SK-N-SH treated with all-trans-retinoic acid at 6 μM for 48 hours (cell line): ENCODE data around the gene SERPINA1.
"Not testable (repeated sequence)": the region's sequence is repeated elsewhere in the genome, so short reads cannot be mapped to it uniquely, and the experiment has no call there.

Experiments used
- ATAC-seq: fragments of 200-7000 bp; cut with Tn5 transposase; 3 replicates; pipeline ENCODE4 v1.9.1; 2020; ENCODE audit warnings: mild to moderate bottlenecking, moderate library complexity
- ARNTL ChIP-seq: fragments of 450-650 bp; formaldehyde crosslinking; IDR thresholded peaks from 2 replicates; pipeline ENCODE4 v1.5.0; 2020; ENCODE audit warnings: low read depth, mild to moderate bottlenecking, moderate library complexity, borderline replicate concordance
- BACH2 ChIP-seq: fragments of 250-450 bp; sonication (Bioruptor Pico); IDR thresholded peaks from 2 replicates; pipeline ENCODE4 v1.9.0; 2021; ENCODE audit warnings: mild to moderate bottlenecking, borderline replicate concordance
- CSDC2 ChIP-seq: fragments of 250-450 bp; sonication (Bioruptor Pico); IDR thresholded peaks from 2 replicates; pipeline ENCODE4 v1.5.0; 2020; ENCODE audit warnings: mild to moderate bottlenecking, moderate library complexity
- ESRRG ChIP-seq: fragments of 250-450 bp; sonication (Bioruptor Pico); IDR thresholded peaks from 2 replicates; pipeline ENCODE4 v1.6.1; 2021; ENCODE audit warnings: mild to moderate bottlenecking
- GLIS3 ChIP-seq: fragments of 250-450 bp; sonication (Bioruptor Pico); IDR thresholded peaks from 2 replicates; pipeline ENCODE4 v1.5.0; 2020; ENCODE audit warnings: mild to moderate bottlenecking, moderate library complexity
- ISL1 ChIP-seq: fragments of 250-450 bp; sonication (Bioruptor Pico); IDR thresholded peaks from 2 replicates; pipeline ENCODE4 v2.1.2; 2022; ENCODE audit warnings: mild to moderate bottlenecking, moderate library complexity
- OSR1 ChIP-seq: fragments of 250-450 bp; sonication (Bioruptor Pico); IDR thresholded peaks from 2 replicates; pipeline ENCODE4 v1.8.0; 2022; ENCODE audit warnings: moderate library complexity, mild to moderate bottlenecking, inconsistent platforms
- PPARA ChIP-seq: fragments of 250-450 bp; sonication (Bioruptor Pico); IDR thresholded peaks from 2 replicates; pipeline ENCODE4 v1.5.0; 2020; ENCODE audit warnings: mild to moderate bottlenecking, borderline replicate concordance
- SNAI2 ChIP-seq: fragments of 250-450 bp; sonication (Bioruptor Pico); IDR thresholded peaks from 2 replicates; pipeline ENCODE4 v1.5.0; 2020; ENCODE audit warnings: mild to moderate bottlenecking, moderate library complexity
- ZC3H10 ChIP-seq: fragments of 250-450 bp; sonication (Bioruptor Pico); IDR thresholded peaks from 2 replicates; pipeline ENCODE4 v1.5.1; 2021; ENCODE audit warnings: mild to moderate bottlenecking, moderate library complexity
- ZFP3 ChIP-seq: fragments of 250-450 bp; sonication (Bioruptor Pico); IDR thresholded peaks from 2 replicates; pipeline ENCODE4 v1.5.0; 2020; ENCODE audit warnings: mild to moderate bottlenecking, moderate library complexity
- ZFP30 ChIP-seq: fragments of 450-650 bp; formaldehyde crosslinking; IDR thresholded peaks from 2 replicates; pipeline ENCODE4 v1.5.0; 2022; ENCODE audit warnings: mild to moderate bottlenecking, moderate library complexity
- ZNF565 ChIP-seq: fragments of 450-650 bp; formaldehyde crosslinking; conservative IDR thresholded peaks from 2 replicates; pipeline ENCODE4 v1.5.0; 2020; ENCODE audit warnings: low read depth, mild to moderate bottlenecking, moderate library complexity
- ZNF70 ChIP-seq: fragments of 450-650 bp; formaldehyde crosslinking; IDR thresholded peaks from 2 replicates; pipeline ENCODE4 v1.5.0; 2020; ENCODE audit warnings: mild to moderate bottlenecking, moderate library complexity
- ZNF8 ChIP-seq: fragments of 450-650 bp; formaldehyde crosslinking; IDR thresholded peaks from 2 replicates; pipeline ENCODE4 v1.5.0; 2020; ENCODE audit warnings: mild to moderate bottlenecking, moderate library complexity
- TF ChIP-seq, protein P1 (sequence below): fragments of 250-450 bp; sonication (Bioruptor Pico); IDR thresholded peaks from 2 replicates; pipeline ENCODE4 v1.5.1; 2021; ENCODE audit warnings: mild to moderate bottlenecking, moderate library complexity
- TF ChIP-seq, protein P2 (sequence below): fragments of 250-450 bp; sonication (Bioruptor Pico); IDR thresholded peaks from 2 replicates; pipeline ENCODE4 v1.5.1; 2020; ENCODE audit warnings: low read depth, mild to moderate bottlenecking, moderate library complexity
- TF ChIP-seq, protein P3 (sequence below): fragments of 250-450 bp; sonication (Bioruptor Pico); IDR thresholded peaks from 2 replicates; pipeline ENCODE4 v1.8.0; 2021; ENCODE audit warnings: low read depth, mild to moderate bottlenecking, moderate library complexity, borderline replicate concordance
- TF ChIP-seq, protein P4 (sequence below): fragments of 250-450 bp; sonication (Bioruptor Pico); IDR thresholded peaks from 2 replicates; pipeline ENCODE4 v1.5.0; 2020; ENCODE audit warnings: mild to moderate bottlenecking, moderate library complexity
- TF ChIP-seq, protein P5 (sequence below): fragments of 250-450 bp; sonication (Bioruptor Pico); IDR thresholded peaks from 2 replicates; pipeline ENCODE4 v1.8.0; 2020; ENCODE audit warnings: mild to moderate bottlenecking, moderate library complexity, borderline replicate concordance

The SERPINA1 gene

DNA sequence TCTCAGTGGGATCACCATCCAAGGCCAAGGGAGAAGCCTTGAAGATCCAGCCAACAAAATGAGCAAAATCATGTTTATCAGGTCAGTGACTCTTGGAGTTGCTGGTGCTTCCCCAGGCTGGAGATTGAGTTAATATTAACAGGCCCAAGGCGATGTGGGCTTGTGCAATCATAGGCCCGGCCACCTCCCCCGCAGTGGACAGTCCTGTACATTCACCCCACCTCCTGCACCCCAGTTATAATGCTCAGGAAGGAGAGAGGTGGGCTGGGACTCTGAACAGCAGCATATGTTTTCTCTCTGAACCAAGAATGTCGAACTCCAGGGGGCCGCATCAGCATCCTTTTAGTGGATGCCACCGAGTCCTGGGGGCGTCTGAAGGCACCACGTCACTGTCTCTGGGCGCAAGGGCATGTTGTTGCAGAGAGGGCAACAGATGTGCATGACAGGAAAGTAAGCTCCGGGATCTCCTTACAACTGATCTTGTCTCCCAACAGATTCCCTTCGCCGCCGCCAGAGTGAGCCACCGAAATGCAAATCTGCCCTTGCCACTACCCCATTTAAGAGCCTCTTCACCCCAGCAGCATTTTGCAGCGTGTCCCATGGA lies 33.1 kb downstream of the SERPINA1 start:
- peak; percentile 96 for ATAC-seq

DNA sequence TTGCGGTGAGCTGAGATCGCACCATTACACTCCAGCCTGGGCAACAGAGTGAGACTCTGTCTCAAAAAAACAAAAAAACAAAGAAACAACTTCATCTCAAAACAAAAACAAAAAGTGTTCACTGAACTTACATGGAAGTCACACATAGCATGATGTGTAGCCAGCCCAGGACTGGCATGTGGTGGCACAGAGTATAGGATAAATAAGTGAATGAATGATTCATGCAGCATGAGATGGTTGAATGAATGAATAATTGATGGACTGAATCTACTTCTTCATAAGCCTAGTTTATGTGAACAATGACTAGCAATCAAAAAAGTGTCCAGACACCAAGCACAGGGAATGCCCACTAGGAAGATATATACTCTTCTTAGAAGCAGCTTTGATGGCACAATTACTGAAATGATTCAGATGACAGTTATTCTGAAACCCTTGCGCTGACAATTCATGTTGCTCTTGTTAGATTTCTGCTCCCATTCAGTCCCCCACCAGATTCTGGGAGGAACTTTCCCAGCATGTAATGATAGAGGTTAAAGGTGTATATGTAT lies 33.7 kb downstream of the SERPINA1 start:
- ATAC-seq: no peak
- TF ChIP-seq ZNF70 (CRISPR knock-in tag) (no peak), ARNTL (no peak), ZFP30 (CRISPR knock-in tag) (no peak), ESRRG (no peak), BACH2 (CRISPR knock-in tag) (no peak), ISL1 (CRISPR knock-in tag) (no peak), OSR1 (no peak), ZNF565 (CRISPR knock-in tag) (no peak), ZC3H10 (no peak), SNAI2 (CRISPR knock-in tag) (no peak), CSDC2 (CRISPR knock-in tag) (no peak), ZFP3 (CRISPR knock-in tag) (no peak), PPARA (CRISPR knock-in tag) (no peak)
- TF ChIP-seq, protein P1, sequence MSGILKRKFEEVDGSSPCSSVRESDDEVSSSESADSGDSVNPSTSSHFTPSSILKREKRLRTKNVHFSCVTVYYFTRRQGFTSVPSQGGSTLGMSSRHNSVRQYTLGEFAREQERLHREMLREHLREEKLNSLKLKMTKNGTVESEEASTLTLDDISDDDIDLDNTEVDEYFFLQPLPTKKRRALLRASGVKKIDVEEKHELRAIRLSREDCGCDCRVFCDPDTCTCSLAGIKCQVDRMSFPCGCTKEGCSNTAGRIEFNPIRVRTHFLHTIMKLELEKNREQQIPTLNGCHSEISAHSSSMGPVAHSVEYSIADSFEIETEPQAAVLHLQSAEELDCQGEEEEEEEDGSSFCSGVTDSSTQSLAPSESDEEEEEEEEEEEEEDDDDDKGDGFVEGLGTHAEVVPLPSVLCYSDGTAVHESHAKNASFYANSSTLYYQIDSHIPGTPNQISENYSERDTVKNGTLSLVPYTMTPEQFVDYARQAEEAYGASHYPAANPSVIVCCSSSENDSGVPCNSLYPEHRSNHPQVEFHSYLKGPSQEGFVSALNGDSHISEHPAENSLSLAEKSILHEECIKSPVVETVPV: no peak
- TF ChIP-seq, protein P2, sequence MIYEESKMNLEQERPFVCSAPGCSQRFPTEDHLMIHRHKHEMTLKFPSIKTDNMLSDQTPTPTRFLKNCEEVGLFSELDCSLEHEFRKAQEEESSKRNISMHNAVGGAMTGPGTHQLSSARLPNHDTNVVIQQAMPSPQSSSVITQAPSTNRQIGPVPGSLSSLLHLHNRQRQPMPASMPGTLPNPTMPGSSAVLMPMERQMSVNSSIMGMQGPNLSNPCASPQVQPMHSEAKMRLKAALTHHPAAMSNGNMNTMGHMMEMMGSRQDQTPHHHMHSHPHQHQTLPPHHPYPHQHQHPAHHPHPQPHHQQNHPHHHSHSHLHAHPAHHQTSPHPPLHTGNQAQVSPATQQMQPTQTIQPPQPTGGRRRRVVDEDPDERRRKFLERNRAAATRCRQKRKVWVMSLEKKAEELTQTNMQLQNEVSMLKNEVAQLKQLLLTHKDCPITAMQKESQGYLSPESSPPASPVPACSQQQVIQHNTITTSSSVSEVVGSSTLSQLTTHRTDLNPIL (CRISPR knock-in tag): no peak
- TF ChIP-seq, all 23 proteins: peak for 0

More for the DNA sequence above, 33.1 kb downstream of the SERPINA1 start:
- TF ChIP-seq ARNTL (no peak), PPARA (CRISPR knock-in tag) (no peak), ZNF8 (CRISPR knock-in tag) (no peak), ZC3H10 (no peak), CSDC2 (CRISPR knock-in tag) (no peak), ZFP3 (CRISPR knock-in tag) (no peak), ZFP30 (CRISPR knock-in tag) (no peak), GLIS3 (CRISPR knock-in tag) (no peak), SNAI2 (CRISPR knock-in tag) (no peak), OSR1 (no peak), ZNF70 (CRISPR knock-in tag) (no peak)
- TF ChIP-seq, protein P3, sequence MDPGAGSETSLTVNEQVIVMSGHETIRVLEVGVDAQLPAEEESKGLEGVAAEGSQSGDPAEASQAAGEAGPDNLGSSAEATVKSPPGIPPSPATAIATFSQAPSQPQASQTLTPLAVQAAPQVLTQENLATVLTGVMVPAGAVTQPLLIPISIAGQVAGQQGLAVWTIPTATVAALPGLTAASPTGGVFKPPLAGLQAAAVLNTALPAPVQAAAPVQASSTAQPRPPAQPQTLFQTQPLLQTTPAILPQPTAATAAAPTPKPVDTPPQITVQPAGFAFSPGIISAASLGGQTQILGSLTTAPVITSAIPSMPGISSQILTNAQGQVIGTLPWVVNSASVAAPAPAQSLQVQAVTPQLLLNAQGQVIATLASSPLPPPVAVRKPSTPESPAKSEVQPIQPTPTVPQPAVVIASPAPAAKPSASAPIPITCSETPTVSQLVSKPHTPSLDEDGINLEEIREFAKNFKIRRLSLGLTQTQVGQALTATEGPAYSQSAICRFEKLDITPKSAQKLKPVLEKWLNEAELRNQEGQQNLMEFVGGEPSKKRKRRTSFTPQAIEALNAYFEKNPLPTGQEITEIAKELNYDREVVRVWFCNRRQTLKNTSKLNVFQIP (CRISPR knock-in tag): no peak
- TF ChIP-seq, protein P1: no peak
- TF ChIP-seq, protein P2 (CRISPR knock-in tag): no peak
- TF ChIP-seq, protein P4, sequence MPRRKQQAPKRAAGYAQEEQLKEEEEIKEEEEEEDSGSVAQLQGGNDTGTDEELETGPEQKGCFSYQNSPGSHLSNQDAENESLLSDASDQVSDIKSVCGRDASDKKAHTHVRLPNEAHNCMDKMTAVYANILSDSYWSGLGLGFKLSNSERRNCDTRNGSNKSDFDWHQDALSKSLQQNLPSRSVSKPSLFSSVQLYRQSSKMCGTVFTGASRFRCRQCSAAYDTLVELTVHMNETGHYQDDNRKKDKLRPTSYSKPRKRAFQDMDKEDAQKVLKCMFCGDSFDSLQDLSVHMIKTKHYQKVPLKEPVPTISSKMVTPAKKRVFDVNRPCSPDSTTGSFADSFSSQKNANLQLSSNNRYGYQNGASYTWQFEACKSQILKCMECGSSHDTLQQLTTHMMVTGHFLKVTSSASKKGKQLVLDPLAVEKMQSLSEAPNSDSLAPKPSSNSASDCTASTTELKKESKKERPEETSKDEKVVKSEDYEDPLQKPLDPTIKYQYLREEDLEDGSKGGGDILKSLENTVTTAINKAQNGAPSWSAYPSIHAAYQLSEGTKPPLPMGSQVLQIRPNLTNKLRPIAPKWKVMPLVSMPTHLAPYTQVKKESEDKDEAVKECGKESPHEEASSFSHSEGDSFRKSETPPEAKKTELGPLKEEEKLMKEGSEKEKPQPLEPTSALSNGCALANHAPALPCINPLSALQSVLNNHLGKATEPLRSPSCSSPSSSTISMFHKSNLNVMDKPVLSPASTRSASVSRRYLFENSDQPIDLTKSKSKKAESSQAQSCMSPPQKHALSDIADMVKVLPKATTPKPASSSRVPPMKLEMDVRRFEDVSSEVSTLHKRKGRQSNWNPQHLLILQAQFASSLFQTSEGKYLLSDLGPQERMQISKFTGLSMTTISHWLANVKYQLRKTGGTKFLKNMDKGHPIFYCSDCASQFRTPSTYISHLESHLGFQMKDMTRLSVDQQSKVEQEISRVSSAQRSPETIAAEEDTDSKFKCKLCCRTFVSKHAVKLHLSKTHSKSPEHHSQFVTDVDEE: no peak
- TF ChIP-seq, protein P5, sequence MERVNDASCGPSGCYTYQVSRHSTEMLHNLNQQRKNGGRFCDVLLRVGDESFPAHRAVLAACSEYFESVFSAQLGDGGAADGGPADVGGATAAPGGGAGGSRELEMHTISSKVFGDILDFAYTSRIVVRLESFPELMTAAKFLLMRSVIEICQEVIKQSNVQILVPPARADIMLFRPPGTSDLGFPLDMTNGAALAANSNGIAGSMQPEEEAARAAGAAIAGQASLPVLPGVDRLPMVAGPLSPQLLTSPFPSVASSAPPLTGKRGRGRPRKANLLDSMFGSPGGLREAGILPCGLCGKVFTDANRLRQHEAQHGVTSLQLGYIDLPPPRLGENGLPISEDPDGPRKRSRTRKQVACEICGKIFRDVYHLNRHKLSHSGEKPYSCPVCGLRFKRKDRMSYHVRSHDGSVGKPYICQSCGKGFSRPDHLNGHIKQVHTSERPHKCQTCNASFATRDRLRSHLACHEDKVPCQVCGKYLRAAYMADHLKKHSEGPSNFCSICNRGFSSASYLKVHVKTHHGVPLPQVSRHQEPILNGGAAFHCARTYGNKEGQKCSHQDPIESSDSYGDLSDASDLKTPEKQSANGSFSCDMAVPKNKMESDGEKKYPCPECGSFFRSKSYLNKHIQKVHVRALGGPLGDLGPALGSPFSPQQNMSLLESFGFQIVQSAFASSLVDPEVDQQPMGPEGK (CRISPR knock-in tag): no peak

DNA sequence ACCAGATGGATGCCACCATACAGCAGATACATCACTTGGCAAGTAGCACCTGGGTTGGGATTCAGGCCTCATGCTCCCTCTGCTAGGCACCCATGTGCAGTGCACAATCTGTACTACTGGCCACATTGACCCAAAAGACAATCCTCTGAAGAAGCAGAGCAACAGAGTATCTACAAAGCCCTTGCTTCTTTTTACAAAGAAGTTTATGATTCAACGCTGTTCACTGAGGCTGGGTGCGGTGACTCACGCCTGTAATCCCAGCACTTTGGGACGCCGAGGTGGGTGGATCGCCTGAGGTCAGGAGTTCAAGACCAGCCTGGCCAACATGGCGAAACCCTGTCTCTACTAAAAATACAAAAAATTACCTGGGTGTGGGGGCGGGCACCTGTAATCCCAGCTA lies 34.2 kb downstream of the SERPINA1 start:
- ATAC-seq: not testable (repeated sequence)
